Endothelial cell of umbilical vein (primary cell): ENCODE measurements around the gene FADS2. TPM values are rescaled to one million over a fixed set of nuclear protein-coding genes. Genes with fewer than 3 reads are reported as not detected.

Experiments
- BruUV-seq: library from RNA; stranded (reverse); fragments of 400-500 nt; replicated peaks from 2 replicates; lab custom pipeline; 2021; lab: Mats Ljungman, UMichigan
- CTCF ChIA-PET: fragments of 300-600, 350-600 bp; sonication (Branson Sonifier 250); formaldehyde crosslinking; loops from one replicate; lab custom pipeline; 2021; ENCODE audit warnings: antibody characterized with exemption, inconsistent platforms; lab: Charles Lee
- POLR2A ChIA-PET: fragments of 300-600, 350-600 bp; sonication (Branson Sonifier 250); formaldehyde crosslinking; loops from one replicate; lab custom pipeline; 2021; ENCODE audit warnings: antibody characterized with exemption, inconsistent platforms; lab: Charles Lee
- DNase-seq: peaks from one replicate; pipeline ENCODE4 v3.0.0-alpha.2; 2011; ENCODE audit warnings: low read depth, low spot score
- FAIRE-seq: peaks from 2 replicates; lab custom pipeline; 2011; peaks lifted over from hg19 to GRCh38; lab: Jason Lieb, UNC
- H2AFZ ChIP-seq: 2 replicates; pipeline ENCODE4 v1.6.0; 2012; ENCODE audit warnings: low read depth, low read length, control low read depth, inconsistent platforms
- H3K27ac ChIP-seq: 2 replicates; pipeline ENCODE4 v1.5.1; 2011; ENCODE audit warnings: low read depth, mild to moderate bottlenecking, control low read depth, low read length, moderate library complexity; ENCODE audit not compliant: insufficient read depth
- H3K27me3 ChIP-seq, 2 experiments: 2 replicates each; pipeline versions ENCODE4 v1.6.0 to v1.6.1; 2011; ENCODE audit warnings: low read length in 2 of 2, mixed read lengths in 1 of 2; ENCODE audit not compliant: control insufficient read depth in 2 of 2, insufficient read depth in 2 of 2
- H3K36me3 ChIP-seq, 2 experiments: 2 replicates in 1 of 2; 3 replicates in 1 of 2; pipeline ENCODE4 v1.5.1; 2011; ENCODE audit warnings: low read length in 2 of 2, mild to moderate bottlenecking in 1 of 2, moderate library complexity in 1 of 2; ENCODE audit not compliant: control insufficient read depth in 2 of 2, insufficient read depth in 2 of 2; ENCODE audit errors: extremely low read depth in 1 of 2
- H3K4me1 ChIP-seq: 3 replicates; pipeline ENCODE4 v1.5.1; 2011; ENCODE audit warnings: mild to moderate bottlenecking, low read length; ENCODE audit not compliant: control insufficient read depth, insufficient read depth; ENCODE audit errors: extremely low read depth
- H3K4me2 ChIP-seq: 2 replicates; pipeline ENCODE4 v1.6.1; 2011; ENCODE audit warnings: low read length, control low read depth, mixed read lengths; ENCODE audit not compliant: insufficient read depth
- H3K4me3 ChIP-seq, 3 experiments: fragments of 200-600 bp in 1 of 3; sonication (generic), shearing (Covaris generic) in 1 of 3; replicated peaks in 1 of 3; 2 replicates each; pipeline ENCODE4 v1.5.1; 2011 to 2016; ENCODE audit warnings: control low read depth in 3 of 3, low read length in 3 of 3, mild to moderate bottlenecking in 2 of 3, inconsistent platforms in 1 of 3, low read depth in 1 of 3, moderate library complexity in 1 of 3; ENCODE audit not compliant: insufficient read depth in 1 of 3
- H3K79me2 ChIP-seq: 2 replicates; pipeline ENCODE4 v1.6.0; 2012; ENCODE audit warnings: low read length, inconsistent platforms; ENCODE audit not compliant: control insufficient read depth, insufficient read depth
- H3K9ac ChIP-seq: replicated peaks from 2 replicates; pipeline ENCODE3; 2011; ENCODE audit warnings: low read length, control low read depth; ENCODE audit not compliant: insufficient read depth; ENCODE audit errors: extremely low read depth
- H3K9me1 ChIP-seq: replicated peaks from 3 replicates; pipeline ENCODE4 v1.6.0; 2011; ENCODE audit warnings: mild to moderate bottlenecking, low read length; ENCODE audit not compliant: control insufficient read depth, insufficient read depth; ENCODE audit errors: extremely low read depth
- H3K9me3 ChIP-seq: replicated peaks from 2 replicates; pipeline ENCODE4 v1.5.1; 2012; ENCODE audit warnings: low read length, inconsistent platforms; ENCODE audit not compliant: control insufficient read depth, insufficient read depth
- H4K20me1 ChIP-seq: replicated peaks from 2 replicates; pipeline ENCODE3; 2011; ENCODE audit warnings: mild to moderate bottlenecking, low read length; ENCODE audit not compliant: control insufficient read depth, insufficient read depth; ENCODE audit errors: extremely low read depth
- EZH2 ChIP-seq: IDR thresholded peaks from 2 replicates; pipeline ENCODE4 v1.6.1; 2012; ENCODE audit warnings: borderline replicate concordance, low read depth, mild to moderate bottlenecking, moderate library complexity, low read length, inconsistent platforms; ENCODE audit not compliant: severe bottlenecking
- FOS ChIP-seq: IDR thresholded peaks from 2 replicates; pipeline ENCODE4 v1.6.1; 2011; ENCODE audit warnings: mild to moderate bottlenecking, low read length, moderate library complexity, borderline replicate concordance; ENCODE audit not compliant: insufficient read depth
- GATA2 ChIP-seq: IDR thresholded peaks from 2 replicates; pipeline ENCODE4 v1.7.0; 2011; ENCODE audit warnings: low read depth, mild to moderate bottlenecking, moderate library complexity, mixed read lengths, low read length; ENCODE audit not compliant: insufficient read length, insufficient read depth
- JUN ChIP-seq: IDR thresholded peaks from 2 replicates; pipeline ENCODE4 v1.6.1; 2011; ENCODE audit warnings: borderline replicate concordance, low read depth; ENCODE audit not compliant: insufficient read length, insufficient read depth
- MYC ChIP-seq: IDR thresholded peaks from one replicate; pipeline ENCODE4 v1.6.1; 2011; ENCODE audit warnings: mild to moderate bottlenecking, low read depth, low read length
- POLR2AphosphoS5 ChIP-seq: IDR thresholded peaks from 2 replicates; pipeline ENCODE4 v1.6.1; 2012; ENCODE audit warnings: low read depth, mild to moderate bottlenecking, control low read depth, low read length, moderate library complexity; ENCODE audit not compliant: insufficient read depth
- dilution Hi-C: fragments of 300-500 bp; cut with MboI; formaldehyde crosslinking; loops from one replicate; pipeline ENCODE4 v1.15.0; 2019; ENCODE audit warnings: low sequenced_read_pairs; ENCODE audit not compliant: extremely low pct_ligation_motif_present
- intact Hi-C: fragments of 100-400 bp; cut with micrococcal nuclease; formaldehyde crosslinking; loops from one replicate; pipeline ENCODE4 v1.10.0; 2022
- polyA plus RNA-seq, 4 experiments: library from polyadenylated mRNA; depleted of rRNA in 3 of 4; stranded (reverse) in 3 of 4; unstranded in 1 of 4; fragments of >200 nt; gene quantifications; 2 replicates each; pipeline versions ENCODE4 v1.2.1 to v1.2.3, GENCODE V29; 2011 to 2012; ENCODE audit warnings: missing spikeins in 1 of 4
- total RNA-seq: library from RNA; stranded (reverse); gene quantifications from 2 replicates; pipeline ENCODE4 v1.2.3, GENCODE V29; 2021
- TF ChIP-seq, protein P1 (sequence below): IDR thresholded peaks from 2 replicates; pipeline ENCODE4 v1.6.1; 2011; ENCODE audit not compliant: insufficient read depth, insufficient read length
- TF ChIP-seq, protein P2 (sequence below), 2 donors: IDR thresholded peaks; 1 replicate in 1 of 2; 2 replicates in 1 of 2; pipeline ENCODE4 v1.5.1; 2011; ENCODE audit warnings: low read length in 2 of 2, mild to moderate bottlenecking in 2 of 2, moderate library complexity in 2 of 2, control low read depth in 1 of 2, inconsistent platforms in 1 of 2, low read depth in 1 of 2; ENCODE audit not compliant: insufficient read depth in 1 of 2; ENCODE audit errors: extremely low read depth in 1 of 2

FADS2 gene
- total and polyA plus RNA-seq, 2 donors (not counting 3 experiments of a cell fraction or from before 2014, with no cell fraction given), result 668 to 898 TPM

DNA sequence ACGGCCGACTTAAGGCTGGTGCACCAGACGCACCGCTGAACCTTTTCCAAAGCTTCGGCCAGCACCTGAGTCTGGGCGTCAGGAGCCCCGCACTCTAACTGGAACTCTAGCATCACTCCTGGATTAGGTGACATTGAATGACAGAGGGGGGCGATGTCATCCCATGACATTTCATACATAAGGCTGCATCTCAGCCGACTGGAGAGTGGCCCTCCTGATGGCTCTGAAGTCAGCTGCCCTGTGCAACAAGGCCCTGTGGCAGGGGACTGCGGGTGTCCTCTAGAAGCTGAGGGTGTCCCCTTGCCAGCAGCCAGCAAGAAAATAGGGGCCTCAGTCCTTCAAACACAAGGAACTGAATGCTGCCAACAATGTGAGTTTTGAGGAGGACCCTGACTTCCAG, 73.3 kb downstream of the FADS2 start:
- dilution Hi-C loops, result no loop called here
- no peaks in the 10 kb centered on the region for H3K79me2 ChIP-seq
- no peak for FAIRE-seq
- H3K9ac ChIP-seq, result no peak overlapping the region
- H3K9me1 ChIP-seq, result no peaks in the 10 kb centered on the region
- CTCF ChIA-PET, result interaction anchor here (9.2 to 16.0 kb wide), 4 partner anchors 29 to 207 kb away, joined by 127 to 416 read pairs (median 298); no protein-coding TSS in a partner anchor
- H3K9me3 ChIP-seq, result no peaks in the 10 kb centered on the region
- no peaks in the 10 kb centered on the region for H3K36me3 ChIP-seq
- TF ChIP-seq FOS (no peak), GATA2 (no peak)
- TF ChIP-seq, protein P1, sequence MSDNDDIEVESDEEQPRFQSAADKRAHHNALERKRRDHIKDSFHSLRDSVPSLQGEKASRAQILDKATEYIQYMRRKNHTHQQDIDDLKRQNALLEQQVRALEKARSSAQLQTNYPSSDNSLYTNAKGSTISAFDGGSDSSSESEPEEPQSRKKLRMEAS, result no peak
- TF ChIP-seq, protein P2, sequence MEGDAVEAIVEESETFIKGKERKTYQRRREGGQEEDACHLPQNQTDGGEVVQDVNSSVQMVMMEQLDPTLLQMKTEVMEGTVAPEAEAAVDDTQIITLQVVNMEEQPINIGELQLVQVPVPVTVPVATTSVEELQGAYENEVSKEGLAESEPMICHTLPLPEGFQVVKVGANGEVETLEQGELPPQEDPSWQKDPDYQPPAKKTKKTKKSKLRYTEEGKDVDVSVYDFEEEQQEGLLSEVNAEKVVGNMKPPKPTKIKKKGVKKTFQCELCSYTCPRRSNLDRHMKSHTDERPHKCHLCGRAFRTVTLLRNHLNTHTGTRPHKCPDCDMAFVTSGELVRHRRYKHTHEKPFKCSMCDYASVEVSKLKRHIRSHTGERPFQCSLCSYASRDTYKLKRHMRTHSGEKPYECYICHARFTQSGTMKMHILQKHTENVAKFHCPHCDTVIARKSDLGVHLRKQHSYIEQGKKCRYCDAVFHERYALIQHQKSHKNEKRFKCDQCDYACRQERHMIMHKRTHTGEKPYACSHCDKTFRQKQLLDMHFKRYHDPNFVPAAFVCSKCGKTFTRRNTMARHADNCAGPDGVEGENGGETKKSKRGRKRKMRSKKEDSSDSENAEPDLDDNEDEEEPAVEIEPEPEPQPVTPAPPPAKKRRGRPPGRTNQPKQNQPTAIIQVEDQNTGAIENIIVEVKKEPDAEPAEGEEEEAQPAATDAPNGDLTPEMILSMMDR (IDR thresholded peaks at IDR 0.05; ENCODE audit: extremely low read depth in 1 of 2, insufficient read depth in 1 of 2, low read depth in 1 of 2, low read length in 2 of 2), result no peak
- H2AFZ ChIP-seq, result no peak overlapping the region
- H3K4me2 ChIP-seq, result no peak overlapping the region
- no peak for DNase-seq
- no peaks in the 10 kb centered on the region for H3K4me1 ChIP-seq
- POLR2A ChIA-PET, result no interaction called here
- no peaks in the 10 kb centered on the region for H3K27me3 ChIP-seq
- no TSS peak for BruUV-seq
- intact Hi-C loops, result no loop called here
- no peak overlapping the region for H3K27ac ChIP-seq
- H4K20me1 ChIP-seq, result no peaks in the 10 kb centered on the region
- no peak overlapping the region for H3K4me3 ChIP-seq

GRCh38 chr11:61902313-61902712, 74.2 kb downstream of the FADS2 start:
- Histone ChIP-seq H3K27me3 (no peaks in the 10 kb centered on the region), H3K36me3 (no peaks in the 10 kb centered on the region), H3K27ac (no peak overlapping the region), H3K4me1 (no peaks in the 10 kb centered on the region), H3K9me3 (no peaks in the 10 kb centered on the region), H2AFZ (no peak overlapping the region), H3K9me1 (no peaks in the 10 kb centered on the region), H3K9ac (no peak overlapping the region), H3K4me3 (no peak overlapping the region), H3K79me2 (no peaks in the 10 kb centered on the region), H4K20me1 (no peaks in the 10 kb centered on the region), H3K4me2 (no peak overlapping the region)
- TF ChIP-seq EZH2 (no peak), FOS (no peak), JUN (no peak), MYC (no peak), POLR2AphosphoS5 (no peak), GATA2 (no peak)
- TF ChIP-seq, protein P2 (IDR thresholded peaks at IDR 0.05; ENCODE audit: extremely low read depth in 1 of 2, insufficient read depth in 1 of 2, low read depth in 1 of 2, low read length in 2 of 2), result no peak
- TF ChIP-seq, protein P1, result no peak
- CTCF ChIA-PET, result interaction anchor here (1.2 to 16.0 kb wide), 7 partner anchors 12 to 206 kb away, joined by 3 to 416 read pairs (median 127); no protein-coding TSS in a partner anchor
- DNase-seq (no peak), FAIRE-seq (no peak)
- no TSS peak for BruUV-seq
- dilution Hi-C loops (no loop called here), intact Hi-C loops (no loop called here)
- POLR2A ChIA-PET, result no interaction called here
